Measurements from ENCODE around the gene SPTB.

- TF ChIP-seq CTCF (IDR thresholded peaks at IDR 0.05; ENCODE audit: borderline replicate concordance, extremely low read depth, low read length, poor library complexity, severe bottlenecking) (no peak), EZH2 (IDR thresholded peaks at IDR 0.05; ENCODE audit: borderline replicate concordance, low read depth, low read length, severe bottlenecking) (no peak)
Observed at GRCh38 chr14:64788706-64789105, 91.0 kb downstream of the SPTB start.

Data from DND-41 (cell line).